A549 (cell line): ENCODE measurements around the gene MAP1S. TPM values are rescaled to one million over a fixed set of nuclear protein-coding genes. Genes with fewer than 3 reads are reported as not detected.

Experiments used
- ATAC-seq, 2 experiments: fragments of 200-7000 bp in 1 of 2; fragments of >200 bp in 1 of 2; cut with Nextera tagmentation in 1 of 2; cut with Tn5 transposase in 1 of 2; 3 replicates each; pipeline versions ENCODE4 v1.8.0 to v1.9.1; 2018 to 2020; ENCODE audit warnings: mild to moderate bottlenecking in 1 of 2, moderate library complexity in 1 of 2
- CTCF ChIA-PET: fragments of 300-600 bp; sonication (Branson Sonifier 250); formaldehyde crosslinking; extraction: SDS; loops from one replicate; lab custom pipeline; 2021; ENCODE audit warnings: antibody characterized with exemption, inconsistent platforms; lab: Yijun Ruan, JAX
- POLR2A ChIA-PET: fragments of 350-600 bp; formaldehyde crosslinking; extraction: SDS; loops from one replicate; lab custom pipeline; 2021; ENCODE audit warnings: antibody characterized with exemption, inconsistent platforms; lab: Yijun Ruan, JAX
- DNase-seq, 2 experiments: peaks; one replicate each; pipeline versions ENCODE4 v3.0.0 to v3.0.0-alpha.2; 2011 to 2016; ENCODE audit warnings: low read depth in 1 of 2, low spot score in 1 of 2
- FAIRE-seq: peaks from 2 replicates; lab custom pipeline; 2011; peaks lifted over from hg19 to GRCh38; lab: Jason Lieb, UNC
- H3K27ac ChIP-seq, 2 experiments: fragments of >200 bp; sonication (Bioruptor Twin); formaldehyde crosslinking; 3 replicates each; pipeline ENCODE4 v1.5.1; 2016 to 2017
- H3K4me1 ChIP-seq: fragments of >200 bp; sonication (Bioruptor Twin); formaldehyde crosslinking; 3 replicates; pipeline ENCODE4 v1.6.1; 2016
- H3K4me2 ChIP-seq: fragments of >200 bp; sonication (Bioruptor Twin); formaldehyde crosslinking; 3 replicates; pipeline ENCODE4 v1.6.1; 2016
- H3K4me3 ChIP-seq: fragments of >200 bp; sonication (Bioruptor Twin); formaldehyde crosslinking; 3 replicates; pipeline ENCODE4 v1.5.1; 2016
- H3K9me3 ChIP-seq: fragments of >200 bp; sonication (Bioruptor Twin); formaldehyde crosslinking; 3 replicates; pipeline ENCODE4 v1.6.1; 2016
- BHLHE40 ChIP-seq: IDR thresholded peaks from 2 replicates; pipeline ENCODE4 v1.6.1; 2012; ENCODE audit warnings: low read depth, low read length, inconsistent platforms
- CEBPB ChIP-seq, 2 experiments: fragments of >200 bp in 1 of 2; sonication (Bioruptor Twin) in 1 of 2; formaldehyde crosslinking in 1 of 2; IDR thresholded peaks; 2 replicates each; pipeline ENCODE4 v1.6.1; 2012 to 2016
- CHD2 ChIP-seq: fragments of 150-350 bp; IDR thresholded peaks from 2 replicates; pipeline ENCODE4 v1.6.1; 2014; ENCODE audit warnings: low read length; ENCODE audit not compliant: partially characterized antibody
- ESRRA ChIP-seq: fragments of 150-350 bp; IDR thresholded peaks from 2 replicates; pipeline ENCODE4 v1.6.1; 2014; ENCODE audit warnings: mild to moderate bottlenecking, low read length, borderline replicate concordance
- FOSB ChIP-seq: fragments of 250-450 bp; sonication (Bioruptor Pico); IDR thresholded peaks from 2 replicates; pipeline ENCODE4 v1.5.0; 2020; ENCODE audit warnings: mild to moderate bottlenecking, moderate library complexity
- FOSL2 ChIP-seq, 2 experiments: fragments of 450-650 bp in 1 of 2; fragments of >200 bp in 1 of 2; sonication (Bioruptor Twin) in 1 of 2; formaldehyde crosslinking; IDR thresholded peaks; 2 replicates each; pipeline versions ENCODE4 v1.5.0 to v1.6.1; 2016 to 2020; ENCODE audit warnings: mild to moderate bottlenecking in 1 of 2, moderate library complexity in 1 of 2
- HOXB5 ChIP-seq: fragments of 250-450 bp; sonication (Bioruptor Pico); IDR thresholded peaks from 2 replicates; pipeline ENCODE4 v1.5.0; 2020; ENCODE audit warnings: mild to moderate bottlenecking, moderate library complexity
- JUN ChIP-seq, 2 experiments: fragments of >200 bp; sonication (Bioruptor Twin); formaldehyde crosslinking; IDR thresholded peaks; 2 replicates in 1 of 2; 3 replicates in 1 of 2; pipeline ENCODE4 v1.6.1; 2016 to 2017
- MAFK ChIP-seq: fragments of 450-650 bp; IDR thresholded peaks from 2 replicates; pipeline ENCODE4 v1.6.1; 2014; ENCODE audit not compliant: partially characterized antibody
- NPAS2 ChIP-seq: fragments of 250-450 bp; sonication (Bioruptor Pico); IDR thresholded peaks from 2 replicates; pipeline ENCODE4 v1.8.0; 2022; ENCODE audit warnings: mild to moderate bottlenecking, moderate library complexity, borderline replicate concordance
- PHF8 ChIP-seq: fragments of 200-600 bp; sonication (generic); IDR thresholded peaks from 2 replicates; pipeline ENCODE4 v1.6.1; 2016; ENCODE audit warnings: low read depth, mild to moderate bottlenecking, antibody characterized with exemption, moderate library complexity, borderline replicate concordance
- RCOR1 ChIP-seq: fragments of 150-350 bp; IDR thresholded peaks from 2 replicates; pipeline ENCODE4 v1.6.1; 2014; ENCODE audit warnings: antibody characterized with exemption, low read length, low read depth
- RFX5 ChIP-seq: fragments of 450-650 bp; IDR thresholded peaks from 2 replicates; pipeline ENCODE4 v1.7.1; 2014; ENCODE audit warnings: antibody characterized with exemption, mild to moderate bottlenecking, moderate library complexity
- RNF2 ChIP-seq: fragments of 200-600 bp; sonication (generic); IDR thresholded peaks from 2 replicates; pipeline ENCODE4 v1.6.1; 2016; ENCODE audit warnings: low read depth, mild to moderate bottlenecking, antibody characterized with exemption, moderate library complexity, borderline replicate concordance
- TP53 ChIP-seq: fragments of 250-450 bp; sonication (Bioruptor Pico); IDR thresholded peaks from 2 replicates; pipeline ENCODE4 v1.5.0; 2021; ENCODE audit warnings: mild to moderate bottlenecking, moderate library complexity
- ZSCAN20 ChIP-seq: fragments of 250-450 bp; sonication (Bioruptor Pico); IDR thresholded peaks from 2 replicates; pipeline ENCODE4 v1.8.0; 2022; ENCODE audit warnings: mild to moderate bottlenecking, moderate library complexity
- WGBS: methylation state at CpG from one replicate; pipeline ENCODE4 v1.1.6; 2017; ENCODE audit errors: missing lambda C conversion rate; 5-methylcytosine and 5-hydroxymethylcytosine counted together
- polyA plus RNA-seq, 4 experiments: library from polyadenylated mRNA; depleted of rRNA in 3 of 4; stranded (reverse); fragments of >200 nt; fragmentation: RNase III in 1 of 4; extraction: RNeasy Plus Mini Kit Qiagen cat#74134 plus additional on column Dnase treatment in 1 of 4; gene quantifications; 2 replicates in 3 of 4; 3 replicates in 1 of 4; pipeline ENCODE4 v1.2.3, GENCODE V29; 2011 to 2017
- TF ChIP-seq, protein P1 (sequence below): fragments of >200 bp; sonication (Bioruptor Twin); formaldehyde crosslinking; IDR thresholded peaks from 2 replicates; pipeline ENCODE4 v1.6.1; 2016
- TF ChIP-seq, protein P2 (sequence below): fragments of >200 bp; sonication (Bioruptor Twin); formaldehyde crosslinking; IDR thresholded peaks from 3 replicates; pipeline ENCODE4 v1.5.1; 2016

MAP1S gene
- polyA plus RNA-seq, 2 of the 4 experiments (the other 2 are of a cell fraction): 8.3 to 26.9 TPM

DNA sequence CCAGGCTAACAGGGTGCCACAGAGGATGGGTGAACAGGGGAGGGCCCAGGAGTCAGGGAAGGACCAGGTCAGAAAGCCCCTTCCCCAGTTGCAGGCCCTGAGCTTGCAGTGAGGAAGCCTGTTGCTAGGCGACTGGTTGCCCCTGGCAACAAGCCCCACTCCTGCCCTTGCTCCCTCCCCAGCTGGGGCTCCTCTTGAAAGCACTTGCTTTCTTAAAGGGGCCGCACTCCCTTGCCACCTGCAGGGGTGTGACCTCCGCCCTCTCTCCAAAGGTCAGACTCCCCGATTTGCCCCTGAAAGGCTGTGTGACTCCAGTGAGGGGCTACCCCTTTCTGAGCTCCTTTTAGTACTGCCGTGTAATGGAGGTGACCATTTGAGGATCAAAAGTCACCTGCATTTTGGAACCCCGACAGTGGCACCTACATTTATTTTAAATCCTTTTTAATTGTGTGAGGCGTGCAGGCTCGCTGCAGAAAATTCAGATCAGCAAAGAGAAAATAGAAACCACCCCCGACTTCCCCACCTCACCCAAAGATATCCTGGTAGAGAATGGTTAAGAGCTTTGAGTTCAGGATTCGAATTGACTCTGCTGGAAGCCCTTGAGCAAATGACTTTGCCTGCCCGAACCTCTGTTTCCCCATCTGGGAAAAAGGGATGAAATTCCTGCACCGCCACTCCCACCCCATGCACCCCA lies 36.8 kb downstream of the MAP1S start:
- Histone ChIP-seq H3K4me3 (no peak overlapping the region), H3K4me2 (peak overlapping the region; percentile 62), H3K9me3 (no peaks in the 10 kb centered on the region), H3K27ac (peak overlapping the region; percentile 80 to 91; a peak in 5 of 6 replicates), H3K4me1 (peaks cover 34% of the 10 kb centered on the region)
- DNase-seq: peak; percentile 49 to 82
- FAIRE-seq: no peak
- ChIA-PET CTCF (interaction anchor here (1.6 kb wide), 1 partner anchor 10 kb away, joined by 6 read pairs; no protein-coding TSS in a partner anchor), POLR2A (interaction anchor here (1.2 kb wide), 1 partner anchor 103 kb away, joined by 3 read pairs; the partner anchor contains the start of gene RPL18A)
- TF ChIP-seq ZSCAN20 (no peak), RFX5 (peak; percentile 95)
- peak; percentile 72 to 76 for ATAC-seq
- WGBS: 51% methylated on average over 12 of the region's 12 CpGs

DNA sequence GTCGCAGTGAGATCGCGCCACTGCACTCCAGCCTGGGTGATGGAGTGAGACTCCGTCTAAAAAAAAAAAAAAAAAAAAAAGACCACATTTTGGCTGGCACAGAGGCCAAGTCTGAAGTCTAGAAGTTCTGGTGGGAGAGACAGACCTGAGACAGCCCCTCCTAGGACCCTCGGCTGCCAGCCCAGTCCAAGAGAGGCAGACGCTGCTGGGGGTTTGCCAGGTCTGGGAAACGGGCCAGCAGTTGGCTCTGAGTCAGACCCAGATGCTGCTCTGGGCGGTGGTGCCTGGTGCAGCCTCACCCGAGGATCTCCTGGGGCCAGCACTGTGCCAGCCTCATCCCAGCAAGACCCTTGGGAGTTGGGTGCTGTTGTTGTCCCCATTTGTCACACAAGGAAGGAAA lies 37.8 kb downstream of the MAP1S start:
- Histone ChIP-seq H3K9me3 (no peaks in the 10 kb centered on the region), H3K4me1 (peaks cover 34% of the 10 kb centered on the region), H3K27ac (peak overlapping the region; percentile 80 to 91), H3K4me2 (peak overlapping the region; percentile 62), H3K4me3 (no peak overlapping the region)
- ATAC-seq: peak; percentile 68 to 74; a peak in 5 of 6 replicates
- no peak for FAIRE-seq
- 33% methylated on average over 7 of the region's 9 CpGs for WGBS
- ChIA-PET CTCF (interaction anchor here (1.6 to 2.0 kb wide), 2 partner anchors 9 kb away, joined by 6 to 9 read pairs; no protein-coding TSS in a partner anchor), POLR2A (no interaction called here)
- peak; percentile 52 to 58 for DNase-seq
- TF ChIP-seq FOSL2 (IDR thresholded peaks at IDR 0.05) (no peak), FOSL2 (CRISPR knock-in tag; IDR thresholded peaks at IDR 0.05) (peak; percentile 63; the same call in 1 of the 2 replicates), ESRRA (no peak)

DNA sequence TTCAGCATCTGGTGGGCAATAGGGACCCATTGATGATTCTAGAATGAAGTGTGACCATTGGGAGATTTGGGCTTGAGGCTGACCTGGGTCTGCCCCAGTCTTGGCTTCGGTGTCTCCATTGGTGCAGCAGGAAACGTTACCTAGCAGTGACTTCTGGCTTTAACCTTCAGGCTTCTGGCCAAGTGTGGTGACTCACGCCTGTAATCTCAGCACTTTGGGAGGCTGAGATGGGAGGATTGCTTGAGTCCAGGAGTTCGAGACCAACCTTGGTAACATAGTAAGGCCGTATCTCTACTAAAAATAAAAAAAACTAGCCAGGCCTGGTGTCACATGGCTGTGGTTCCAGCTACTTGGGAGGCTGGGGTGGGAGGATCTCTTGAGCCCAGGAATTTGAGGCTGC lies 39.2 kb downstream of the MAP1S start:
- H3K4me2 ChIP-seq: no peak overlapping the region
- H3K4me3 ChIP-seq: no peak overlapping the region
- TF ChIP-seq FOSL2 (IDR thresholded peaks at IDR 0.05) (no peak), FOSL2 (CRISPR knock-in tag; IDR thresholded peaks at IDR 0.05) (peak; percentile 42), FOSB (CRISPR knock-in tag) (no peak)
- TF ChIP-seq, all 56 proteins: peak for 1
- WGBS: 57% methylated on average over 5 of the region's 5 CpGs
- ATAC-seq (no peak), DNase-seq (no peak), FAIRE-seq (no peak)
- ChIA-PET CTCF (interaction anchor here (2.0 kb wide), 1 partner anchor 8 kb away, joined by 9 read pairs; no protein-coding TSS in a partner anchor), POLR2A (no interaction called here)
- H3K9me3 ChIP-seq: no peaks in the 10 kb centered on the region
- H3K4me1 ChIP-seq: peaks cover 34% of the 10 kb centered on the region
- H3K27ac ChIP-seq: peak overlapping the region; percentile 80 to 91; a peak in 4 of 6 replicates

DNA sequence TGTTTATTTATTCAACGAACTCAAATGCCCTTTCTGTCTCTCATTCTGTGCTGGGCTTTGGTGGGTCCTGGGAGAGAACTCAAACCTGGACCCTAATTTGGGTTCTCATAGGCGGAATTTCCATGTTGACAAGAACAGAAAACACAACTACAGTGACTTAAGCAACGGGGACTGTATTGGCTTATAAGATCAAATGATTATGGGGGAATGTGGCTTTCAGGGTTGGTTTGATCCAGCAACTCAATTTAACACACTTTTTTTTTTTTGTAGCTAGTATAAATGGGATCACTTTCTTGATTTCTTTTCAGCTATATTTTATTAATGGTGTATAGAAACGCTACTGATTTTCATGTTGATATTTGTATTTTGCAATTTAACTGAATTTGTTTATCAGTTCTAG lies 41.9 kb downstream of the MAP1S start:
- ChIA-PET POLR2A (no interaction called here), CTCF (interaction anchor here (1.3 kb wide), 1 partner anchor 22 kb away, joined by 5 read pairs; no protein-coding TSS in a partner anchor)
- no peak overlapping the region for H3K4me2 ChIP-seq
- no peak overlapping the region for H3K4me3 ChIP-seq
- WGBS: 74% methylated on average over 4 of the region's 4 CpGs
- no peak for FAIRE-seq
- no peak for DNase-seq
- no peaks in the 10 kb centered on the region for H3K9me3 ChIP-seq
- 0 out of 6 replicates have a peak overlapping the region, but pooled peaks of 1 of the 2 experiments have one; percentile 3 for H3K27ac ChIP-seq
- TF ChIP-seq HOXB5 (no peak), CEBPB (IDR thresholded peaks at IDR 0.05) (no peak), BHLHE40 (no peak), CHD2 (no peak), RCOR1 (no peak), PHF8 (no peak), MAFK (no peak), FOSB (CRISPR knock-in tag) (no peak), RNF2 (no peak), JUN (IDR thresholded peaks at IDR 0.05) (no peak), TP53 (no peak), NPAS2 (CRISPR knock-in tag) (no peak)
- TF ChIP-seq, protein P1, sequence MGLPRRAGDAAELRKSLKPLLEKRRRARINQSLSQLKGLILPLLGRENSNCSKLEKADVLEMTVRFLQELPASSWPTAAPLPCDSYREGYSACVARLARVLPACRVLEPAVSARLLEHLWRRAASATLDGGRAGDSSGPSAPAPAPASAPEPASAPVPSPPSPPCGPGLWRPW: no peak
- TF ChIP-seq, protein P2, sequence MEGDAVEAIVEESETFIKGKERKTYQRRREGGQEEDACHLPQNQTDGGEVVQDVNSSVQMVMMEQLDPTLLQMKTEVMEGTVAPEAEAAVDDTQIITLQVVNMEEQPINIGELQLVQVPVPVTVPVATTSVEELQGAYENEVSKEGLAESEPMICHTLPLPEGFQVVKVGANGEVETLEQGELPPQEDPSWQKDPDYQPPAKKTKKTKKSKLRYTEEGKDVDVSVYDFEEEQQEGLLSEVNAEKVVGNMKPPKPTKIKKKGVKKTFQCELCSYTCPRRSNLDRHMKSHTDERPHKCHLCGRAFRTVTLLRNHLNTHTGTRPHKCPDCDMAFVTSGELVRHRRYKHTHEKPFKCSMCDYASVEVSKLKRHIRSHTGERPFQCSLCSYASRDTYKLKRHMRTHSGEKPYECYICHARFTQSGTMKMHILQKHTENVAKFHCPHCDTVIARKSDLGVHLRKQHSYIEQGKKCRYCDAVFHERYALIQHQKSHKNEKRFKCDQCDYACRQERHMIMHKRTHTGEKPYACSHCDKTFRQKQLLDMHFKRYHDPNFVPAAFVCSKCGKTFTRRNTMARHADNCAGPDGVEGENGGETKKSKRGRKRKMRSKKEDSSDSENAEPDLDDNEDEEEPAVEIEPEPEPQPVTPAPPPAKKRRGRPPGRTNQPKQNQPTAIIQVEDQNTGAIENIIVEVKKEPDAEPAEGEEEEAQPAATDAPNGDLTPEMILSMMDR: no peak
- TF ChIP-seq, all 56 proteins: peak for 0
- peaks cover 33% of the 10 kb centered on the region for H3K4me1 ChIP-seq
- ATAC-seq: no peak
